NCI-H2196 treated with DMSO at 0.1 percent for 48 hours (cell line): ENCODE data around the gene OR52B2.

Source experiments
- DNase-seq: peaks from one replicate; lab custom pipeline; 2025; ENCODE audit not compliant: unreplicated experiment; lab: John Stamatoyannopoulos, UW

OR52B2 gene

GRCh38 chr11:6170226-6170625 lies at the start of gene OR52B2:
OR52B2 (minus strand) TSS chr11:6170326; CDS start chr11:6170326, 0 bp downstream.
- no peak for DNase-seq

GRCh38 chr11:6219359-6219758 lies 49.2 kb upstream of the OR52B2 start:
- DNase-seq: no peak

- DNase-seq: no peak
Observed at GRCh38 chr11:6217722-6218121, 47.6 kb upstream of the OR52B2 start.

- no peak for DNase-seq
Observed at GRCh38 chr11:6216501-6216900, 46.4 kb upstream of the OR52B2 start.

GRCh38 chr11:6214530-6214929 lies 44.4 kb upstream of the OR52B2 start:
- DNase-seq: no peak

- DNase-seq: no peak
Observed at GRCh38 chr11:6210274-6210955, 40.3 kb upstream of the OR52B2 start.

GRCh38 chr11:6209801-6210200 lies 39.7 kb upstream of the OR52B2 start:
- no peak for DNase-seq

GRCh38 chr11:6206456-6207180 lies 36.5 kb upstream of the OR52B2 start:
- DNase-seq: no peak

GRCh38 chr11:6205366-6205765 lies 35.2 kb upstream of the OR52B2 start, which contains the start of gene C11orf42:
C11orf42 (plus strand) TSS chr11:6205557; CDS start chr11:6205616, 59 bp downstream.
- no peak for DNase-seq

- DNase-seq: no peak
Observed at GRCh38 chr11:6204706-6205105, 34.6 kb upstream of the OR52B2 start.

GRCh38 chr11:6203327-6203726 lies 33.2 kb upstream of the OR52B2 start:
- no peak for DNase-seq

- DNase-seq: no peak
Observed at GRCh38 chr11:6202041-6202440, 31.9 kb upstream of the OR52B2 start.

GRCh38 chr11:6201481-6201880 lies 31.4 kb upstream of the OR52B2 start:
- DNase-seq: no peak

GRCh38 chr11:6200975-6201374 lies 30.8 kb upstream of the OR52B2 start:
- no peak for DNase-seq

GRCh38 chr11:6199174-6199810 lies 29.2 kb upstream of the OR52B2 start, which contains the start of gene OR52W1:
OR52W1 (plus strand) TSS chr11:6199224; CDS start chr11:6199224, 0 bp downstream.
- DNase-seq: no peak

- no peak for DNase-seq
Observed at GRCh38 chr11:6197466-6198200, 27.5 kb upstream of the OR52B2 start.

- DNase-seq: no peak
Observed at GRCh38 chr11:6196396-6196795, 26.3 kb upstream of the OR52B2 start.

- DNase-seq: no peak
Observed at GRCh38 chr11:6194065-6194581, 24.0 kb upstream of the OR52B2 start.

GRCh38 chr11:6191742-6192141 lies 21.6 kb upstream of the OR52B2 start:
- DNase-seq: no peak

GRCh38 chr11:6175440-6175839 lies 5.3 kb upstream of the OR52B2 start:
- DNase-seq: no peak
